Measurements from ENCODE around the gene FOXQ1.
"Not testable (repeated sequence)": the region's sequence is repeated elsewhere in the genome, so short reads cannot be mapped to it uniquely, and the experiment has no call there.

The FOXQ1 gene

GRCh38 chr6:1348675-1349074 is 36.8 kb downstream of the FOXQ1 start:
- DNase-seq (no peak), ATAC-seq (no peak)
- Mint-ChIP-seq H3K27ac (no peak overlapping the region), H3K9me3 (peaks cover 42% of the 10 kb centered on the region), H3K27me3 (peaks cover 42% of the 10 kb centered on the region), H3K4me3 (no peak overlapping the region), H3K4me1 (no peaks in the 10 kb centered on the region), H3K36me3 (ENCODE audit: low read depth) (peaks cover 3% of the 10 kb centered on the region)

- H3K27me3 Mint-ChIP-seq: peaks cover 52% of the 10 kb centered on the region
- peaks cover 3% of the 10 kb centered on the region for H3K36me3 Mint-ChIP-seq (ENCODE audit: low read depth)
- H3K4me3 Mint-ChIP-seq: no peak overlapping the region
- DNase-seq: no peak
- ATAC-seq: no peak
- peaks cover 37% of the 10 kb centered on the region for H3K9me3 Mint-ChIP-seq
- H3K4me1 Mint-ChIP-seq: no peaks in the 10 kb centered on the region
- no peak overlapping the region for H3K27ac Mint-ChIP-seq
Observed at GRCh38 chr6:1349655-1350054, 37.8 kb downstream of the FOXQ1 start.

- no peak overlapping the region for H3K4me3 Mint-ChIP-seq
- H3K27ac Mint-ChIP-seq: no peak overlapping the region
- H3K9me3 Mint-ChIP-seq: peaks cover 30% of the 10 kb centered on the region
- H3K36me3 Mint-ChIP-seq (ENCODE audit: low read depth): peaks cover 3% of the 10 kb centered on the region
- peaks cover 49% of the 10 kb centered on the region for H3K27me3 Mint-ChIP-seq
- DNase-seq (no peak), ATAC-seq (no peak)
- H3K4me1 Mint-ChIP-seq: no peaks in the 10 kb centered on the region
Observed at GRCh38 chr6:1351381-1352008, 39.6 kb downstream of the FOXQ1 start.

- H3K4me3 Mint-ChIP-seq; ATAC-seq; DNase-seq; H3K36me3 Mint-ChIP-seq (ENCODE audit: low read depth); H3K4me1 Mint-ChIP-seq; H3K27ac Mint-ChIP-seq: not testable (repeated sequence)
- Mint-ChIP-seq H3K9me3 (peaks cover 30% of the 10 kb centered on the region), H3K27me3 (peaks cover 42% of the 10 kb centered on the region)
Observed at GRCh38 chr6:1355068-1355467, 43.2 kb downstream of the FOXQ1 start.

- not testable (repeated sequence) for H3K27ac Mint-ChIP-seq; H3K36me3 Mint-ChIP-seq (ENCODE audit: low read depth); H3K4me1 Mint-ChIP-seq; ATAC-seq; DNase-seq; H3K9me3 Mint-ChIP-seq; H3K4me3 Mint-ChIP-seq
- H3K27me3 Mint-ChIP-seq: peaks cover 39% of the 10 kb centered on the region
Observed at GRCh38 chr6:1361717-1362116, 49.8 kb downstream of the FOXQ1 start.

GRCh38 chr6:1362643-1363042 is 50.7 kb downstream of the FOXQ1 start:
- no peak overlapping the region for H3K27ac Mint-ChIP-seq
- DNase-seq (no peak), ATAC-seq (no peak)
- H3K27me3 Mint-ChIP-seq: peaks cover 37% of the 10 kb centered on the region
- no peaks in the 10 kb centered on the region for H3K4me1 Mint-ChIP-seq
- no peaks in the 10 kb centered on the region for H3K36me3 Mint-ChIP-seq (ENCODE audit: low read depth)
- H3K9me3 Mint-ChIP-seq: no peaks in the 10 kb centered on the region
- H3K4me3 Mint-ChIP-seq: no peak overlapping the region

GRCh38 chr6:1363298-1363697 is 51.4 kb downstream of the FOXQ1 start:
- Mint-ChIP-seq H3K4me3 (no peak overlapping the region), H3K4me1 (no peaks in the 10 kb centered on the region), H3K27ac (no peak overlapping the region), H3K27me3 (peaks cover 41% of the 10 kb centered on the region), H3K36me3 (ENCODE audit: low read depth) (no peaks in the 10 kb centered on the region), H3K9me3 (no peaks in the 10 kb centered on the region)
- DNase-seq (no peak), ATAC-seq (no peak)

- H3K27ac Mint-ChIP-seq: no peak overlapping the region
- no peaks in the 10 kb centered on the region for H3K9me3 Mint-ChIP-seq
- H3K4me3 Mint-ChIP-seq: no peak overlapping the region
- H3K27me3 Mint-ChIP-seq: peaks cover 44% of the 10 kb centered on the region
- DNase-seq (no peak), ATAC-seq (no peak)
- H3K36me3 Mint-ChIP-seq (ENCODE audit: low read depth): no peaks in the 10 kb centered on the region
- no peaks in the 10 kb centered on the region for H3K4me1 Mint-ChIP-seq
Observed at GRCh38 chr6:1363729-1364572, 52.1 kb downstream of the FOXQ1 start.
